ENCODE results near the gene MYH6. TPM values are rescaled to one million over a fixed set of nuclear protein-coding genes. Genes with fewer than 3 reads are reported as not detected.
"Not testable (repeated sequence)": the region's sequence is repeated elsewhere in the genome, so short reads cannot be mapped to it uniquely, and the experiment has no call there.

The MYH6 gene
- total RNA-seq, 6 donors from 2014 or later, result not detected

DNA sequence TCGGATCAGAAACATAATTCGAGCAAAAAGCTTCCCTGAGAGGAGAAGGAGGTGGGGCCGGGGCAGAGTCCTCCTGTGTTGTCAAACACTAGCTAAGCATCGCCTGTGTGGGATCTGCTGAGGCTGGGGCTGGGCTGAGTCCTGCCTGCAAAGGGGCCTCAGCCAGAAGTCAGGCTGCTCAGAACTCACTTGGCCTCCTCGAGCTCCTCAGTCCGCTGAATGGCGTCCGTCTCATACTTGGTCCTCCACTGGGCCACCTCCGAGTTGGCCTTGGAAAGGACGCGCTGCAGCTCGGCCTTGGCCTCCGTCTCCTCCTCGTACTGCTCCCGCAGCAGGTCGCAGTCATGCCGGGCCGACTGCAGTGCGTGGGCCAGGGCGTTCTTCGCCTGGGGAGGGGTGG lies 9.9 kb upstream of the MYH6 start:
- ATAC-seq (ENCODE audit: low FRiP score in 2 of 2), result no peak
- no peaks in the 10 kb centered on the region for H3K36me3 ChIP-seq
- no peak overlapping the region for H3K4me3 ChIP-seq
- H3K9me3 ChIP-seq, result no peaks in the 10 kb centered on the region
- no peaks in the 10 kb centered on the region for H3K27me3 ChIP-seq
- no peaks in the 10 kb centered on the region for H3K4me1 ChIP-seq
- 88 to 95% methylated on average over 11 to 21 of the region's 21 CpGs for WGBS, 2 donors
- DNase-seq, result no peak
- TF ChIP-seq POLR2AphosphoS5 (IDR thresholded peaks at IDR 0.05), result no peak
- TF ChIP-seq EP300 (IDR thresholded peaks at IDR 0.05), result no peak
- no peak for TF ChIP-seq CTCF (IDR thresholded peaks at IDR 0.05)
- TF ChIP-seq POLR2A (IDR thresholded peaks at IDR 0.05), result no peak
- no peak overlapping the region for H3K27ac ChIP-seq

DNA sequence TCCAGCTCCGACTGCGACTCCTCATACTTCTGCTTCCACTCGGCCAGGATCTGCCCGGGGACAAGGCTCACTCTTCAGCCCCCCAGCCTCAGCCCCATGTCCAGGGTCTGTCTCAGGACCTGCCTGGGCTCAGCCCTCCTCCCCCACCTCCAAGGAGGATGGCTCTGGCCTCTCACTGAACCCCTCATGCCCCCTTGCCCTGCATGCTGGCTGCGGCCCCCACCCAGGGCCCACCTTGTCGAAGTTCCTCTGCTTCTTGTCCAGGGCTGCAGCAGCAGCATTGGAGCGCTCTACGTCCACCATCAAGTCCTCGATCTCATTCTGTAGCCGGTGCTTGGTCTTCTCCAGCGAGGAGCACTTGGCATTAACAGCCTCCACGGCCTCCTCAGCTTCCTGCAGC lies 9.2 kb upstream of the MYH6 start:
- not testable (repeated sequence) for DNase-seq; H3K27me3 ChIP-seq; H3K9me3 ChIP-seq; H3K27ac ChIP-seq; H3K4me3 ChIP-seq; H3K4me1 ChIP-seq; ATAC-seq (ENCODE audit: low FRiP score in 2 of 2); H3K36me3 ChIP-seq
- WGBS, 2 donors, result 79% methylated on average over 9 to 11 of the region's 12 CpGs

- no peak for TF ChIP-seq EP300 (IDR thresholded peaks at IDR 0.05)
- TF ChIP-seq CTCF (IDR thresholded peaks at IDR 0.05), result no peak
- no peak for TF ChIP-seq POLR2A (IDR thresholded peaks at IDR 0.05)
- TF ChIP-seq POLR2AphosphoS5 (IDR thresholded peaks at IDR 0.05), result no peak
- Histone ChIP-seq H3K4me1 (no peaks in the 10 kb centered on the region), H3K36me3 (no peaks in the 10 kb centered on the region), H3K9me3 (no peaks in the 10 kb centered on the region), H3K4me3 (no peak overlapping the region), H3K27me3 (no peaks in the 10 kb centered on the region), H3K27ac (no peak overlapping the region)
- ATAC-seq (ENCODE audit: low FRiP score in 2 of 2) (no peak), DNase-seq (no peak)
- 81 to 83% methylated on average over 7 to 11 of the region's 11 CpGs for WGBS, 2 donors
These were observed 8.7 kb upstream of the MYH6 start for GRCh38 chr14:23416801-23417200.

DNA sequence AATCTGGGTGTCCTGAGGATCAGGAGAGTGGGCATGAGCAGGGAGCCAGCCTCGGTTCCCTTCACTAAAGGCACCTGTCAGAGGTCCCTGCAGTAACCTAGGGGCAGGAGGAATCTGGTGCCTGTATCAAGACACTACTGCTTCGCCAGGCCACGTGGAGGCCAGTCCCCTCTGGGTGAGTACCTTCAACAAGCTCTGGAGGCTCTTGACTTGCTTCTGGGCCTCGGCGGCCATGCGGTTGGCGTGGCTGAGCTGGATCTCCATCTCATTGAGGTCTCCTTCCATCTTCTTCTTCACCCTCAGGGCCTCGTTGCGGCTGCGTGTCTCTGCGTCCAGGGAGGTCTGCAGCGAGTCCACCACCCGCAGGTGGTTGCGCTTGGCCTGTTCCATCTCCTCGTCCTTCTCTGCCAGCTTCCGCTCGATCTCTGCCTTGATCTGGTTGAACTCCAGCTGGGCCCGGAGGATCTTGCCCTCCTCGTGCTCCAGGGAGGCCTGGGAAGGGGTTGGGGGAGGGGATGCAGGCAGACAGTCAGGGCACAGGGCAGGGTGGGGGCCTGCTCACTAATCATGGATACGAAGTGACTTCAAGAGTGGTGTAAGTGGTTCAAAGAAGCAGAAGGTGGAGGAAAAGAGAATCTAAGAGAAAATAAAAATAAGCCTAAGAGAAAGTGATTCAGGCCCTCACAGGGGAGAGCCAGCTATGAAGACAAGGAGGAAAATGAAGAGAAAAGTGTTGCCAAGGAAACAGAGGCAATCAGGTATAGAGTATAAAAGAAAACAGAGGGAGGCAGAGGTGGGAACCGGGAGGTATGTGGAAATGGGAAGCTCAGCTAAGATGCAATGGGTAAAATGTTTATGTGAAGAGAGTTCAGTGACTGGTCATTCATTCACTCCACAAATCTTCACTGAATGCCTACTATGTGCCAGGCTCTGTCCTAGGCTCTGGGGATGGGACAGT lies 8.0 kb upstream of the MYH6 start:
- WGBS, 2 donors, result 75 to 82% methylated on average over 21 of the region's 21 CpGs
- ATAC-seq (ENCODE audit: low FRiP score in 2 of 2), result no peak

More for the DNA sequence above, 8.0 kb upstream of the MYH6 start:
- H3K27me3 ChIP-seq, result no peaks in the 10 kb centered on the region
- H3K27ac ChIP-seq, result no peak overlapping the region
- H3K4me1 ChIP-seq, result no peaks in the 10 kb centered on the region
- H3K4me3 ChIP-seq, result no peak overlapping the region
- DNase-seq, result no peak
- no peaks in the 10 kb centered on the region for H3K9me3 ChIP-seq
- no peak for TF ChIP-seq EP300 (IDR thresholded peaks at IDR 0.05)
- no peak for TF ChIP-seq CTCF (IDR thresholded peaks at IDR 0.05)
- TF ChIP-seq POLR2A (IDR thresholded peaks at IDR 0.05), result no peak
- no peak for TF ChIP-seq POLR2AphosphoS5 (IDR thresholded peaks at IDR 0.05)
- no peaks in the 10 kb centered on the region for H3K36me3 ChIP-seq

Data from upper lobe of left lung (tissue), 6 donors.